ENCODE data around the gene NUAK1.
"Not testable (repeated sequence)": the region's sequence is repeated elsewhere in the genome, so short reads cannot be mapped to it uniquely, and the experiment has no call there.

The NUAK1 gene

GRCh38 chr12:106025129-106025528 lies 113.6 kb downstream of the NUAK1 start:
- no peak for TF ChIP-seq CTCF (conservative IDR thresholded peaks at IDR 0.05; ENCODE audit: control insufficient read depth, insufficient read depth, low read depth, low read length)
- no peak overlapping the region for H3K4me3 ChIP-seq (ENCODE audit: control insufficient read depth, low read depth, low read length)
- no peak for DNase-seq (ENCODE audit: low read depth)

GRCh38 chr12:106023039-106023438 lies 115.7 kb downstream of the NUAK1 start:
- TF ChIP-seq CTCF (conservative IDR thresholded peaks at IDR 0.05; ENCODE audit: control insufficient read depth, insufficient read depth, low read depth, low read length): no peak
- no peak for DNase-seq (ENCODE audit: low read depth)
- H3K4me3 ChIP-seq (ENCODE audit: control insufficient read depth, low read depth, low read length): no peak overlapping the region

GRCh38 chr12:106022568-106023012 lies 116.2 kb downstream of the NUAK1 start:
- H3K4me3 ChIP-seq (ENCODE audit: control insufficient read depth, low read depth, low read length): no peak overlapping the region
- no peak for DNase-seq (ENCODE audit: low read depth)
- TF ChIP-seq CTCF (conservative IDR thresholded peaks at IDR 0.05; ENCODE audit: control insufficient read depth, insufficient read depth, low read depth, low read length): no peak

- H3K4me3 ChIP-seq (ENCODE audit: control insufficient read depth, low read depth, low read length): no peak overlapping the region
- no peak for TF ChIP-seq CTCF (conservative IDR thresholded peaks at IDR 0.05; ENCODE audit: control insufficient read depth, insufficient read depth, low read depth, low read length)
These were observed 117.2 kb downstream of the NUAK1 start for GRCh38 chr12:106021516-106021915.

DNA sequence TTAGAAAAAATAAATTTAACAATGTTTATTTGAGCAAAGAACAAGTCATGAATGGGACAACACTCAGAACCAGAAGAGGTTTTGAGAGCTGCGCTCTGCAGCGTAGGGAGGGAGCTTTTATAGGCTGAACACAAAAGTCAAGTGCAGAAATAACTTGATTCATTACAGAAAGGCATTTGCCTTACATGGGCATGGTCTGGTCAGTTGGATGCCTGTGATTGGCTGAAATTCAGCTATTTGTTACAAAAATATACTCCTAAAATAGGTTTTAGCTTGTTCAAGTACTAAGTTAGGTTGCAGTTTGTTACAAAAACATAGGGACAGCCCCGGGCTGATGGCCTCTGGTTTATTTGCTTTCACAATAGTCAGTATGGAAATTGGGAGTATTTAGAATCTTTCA lies 118.0 kb downstream of the NUAK1 start:
- no peak overlapping the region for H3K4me3 ChIP-seq (ENCODE audit: control insufficient read depth, low read depth, low read length)
- DNase-seq (ENCODE audit: low read depth): no peak
- TF ChIP-seq CTCF (conservative IDR thresholded peaks at IDR 0.05; ENCODE audit: control insufficient read depth, insufficient read depth, low read depth, low read length): no peak

More at GRCh38 chr12:106021516-106021915, 117.2 kb downstream of the NUAK1 start:
- no peak for DNase-seq (ENCODE audit: low read depth)

- no peak overlapping the region for H3K4me3 ChIP-seq (ENCODE audit: control insufficient read depth, low read depth, low read length)
- no peak for DNase-seq (ENCODE audit: low read depth)
- TF ChIP-seq CTCF (conservative IDR thresholded peaks at IDR 0.05; ENCODE audit: control insufficient read depth, insufficient read depth, low read depth, low read length): no peak
These were observed 119.6 kb downstream of the NUAK1 start for GRCh38 chr12:106019144-106019543.

DNA sequence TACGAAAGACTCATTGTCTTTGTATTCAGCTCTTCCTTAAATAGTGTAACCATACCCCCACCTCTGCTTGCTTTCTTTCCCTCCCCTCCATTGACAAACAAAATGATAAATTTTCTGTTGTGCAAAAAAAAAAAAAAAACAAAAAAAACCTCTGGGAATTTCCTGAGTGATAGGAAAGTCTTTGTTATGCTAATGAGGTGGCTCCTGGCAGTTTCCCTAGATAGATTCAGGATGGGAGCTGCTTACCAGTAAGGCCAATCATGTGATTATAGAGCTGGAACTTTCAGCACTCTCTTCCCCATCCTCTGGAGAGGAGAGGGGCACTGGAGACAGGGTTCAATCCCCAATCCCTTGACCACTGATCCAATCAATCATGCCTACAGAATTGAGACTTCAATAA lies 120.5 kb downstream of the NUAK1 start:
- TF ChIP-seq CTCF (conservative IDR thresholded peaks at IDR 0.05; ENCODE audit: control insufficient read depth, insufficient read depth, low read depth, low read length): no peak
- no peak overlapping the region for H3K4me3 ChIP-seq (ENCODE audit: control insufficient read depth, low read depth, low read length)
- no peak for DNase-seq (ENCODE audit: low read depth)

- not testable (repeated sequence) for DNase-seq (ENCODE audit: low read depth); H3K4me3 ChIP-seq (ENCODE audit: control insufficient read depth, low read depth, low read length)
These were observed 122.0 kb downstream of the NUAK1 start for GRCh38 chr12:106016601-106017278.

All from fibroblast of mammary gland (primary cell).